Breast epithelium (tissue), 3 donors: Measurements from ENCODE around the gene HSDL1.

Source experiments
- POLR2A ChIP-seq: fragments of 450-650 bp; IDR thresholded peaks from one replicate; pipeline ENCODE4 v1.6.1; 2016; ENCODE audit warnings: antibody characterized with exemption, mild to moderate bottlenecking, moderate library complexity
- POLR2AphosphoS5 ChIP-seq, 3 donors: sonication (generic); formaldehyde crosslinking; IDR thresholded peaks; one replicate each; pipeline ENCODE4 v1.6.1; 2017; ENCODE audit warnings: antibody characterized with exemption in 3 of 3
- TF ChIP-seq, protein P1 (sequence below), 3 donors: fragments of 450-650 bp; IDR thresholded peaks; one replicate each; pipeline ENCODE4 v1.5.1; 2016 to 2017; ENCODE audit warnings: antibody characterized with exemption in 3 of 3, mild to moderate bottlenecking in 3 of 3, moderate library complexity in 3 of 3

DNA sequence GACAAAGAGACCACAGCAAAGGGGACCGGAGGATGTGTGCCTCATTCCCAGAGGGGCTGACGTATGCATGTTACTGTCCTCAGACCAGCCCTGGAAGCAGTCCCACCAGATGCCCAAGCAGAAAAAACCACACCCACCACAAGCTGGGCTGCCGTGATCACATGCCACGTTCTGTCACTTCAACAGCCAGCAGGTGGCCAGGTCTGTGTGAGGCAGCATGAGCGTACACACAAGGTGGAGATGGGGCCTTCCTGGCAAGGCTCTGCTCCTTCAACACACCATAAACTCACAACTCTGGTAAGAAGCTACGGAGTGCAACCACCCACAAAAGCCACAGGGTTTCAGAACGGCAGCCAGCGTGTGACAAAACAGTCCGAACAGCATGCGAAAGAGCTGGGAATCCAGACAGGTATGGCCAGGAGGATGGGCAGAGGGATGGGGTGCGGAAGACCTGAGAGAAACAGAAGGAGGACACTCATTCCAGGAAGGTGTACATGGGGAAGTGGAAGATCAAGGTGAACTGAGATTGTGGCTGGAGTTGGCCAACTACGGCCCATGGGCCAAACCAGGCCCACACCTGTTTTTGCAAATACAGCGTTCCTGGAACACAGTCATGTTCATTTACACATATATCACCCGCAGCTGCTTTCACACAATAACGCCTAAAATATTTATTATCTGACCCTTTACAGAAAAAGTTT is 56.1 kb downstream of the HSDL1 start:
- TF ChIP-seq, protein P1, sequence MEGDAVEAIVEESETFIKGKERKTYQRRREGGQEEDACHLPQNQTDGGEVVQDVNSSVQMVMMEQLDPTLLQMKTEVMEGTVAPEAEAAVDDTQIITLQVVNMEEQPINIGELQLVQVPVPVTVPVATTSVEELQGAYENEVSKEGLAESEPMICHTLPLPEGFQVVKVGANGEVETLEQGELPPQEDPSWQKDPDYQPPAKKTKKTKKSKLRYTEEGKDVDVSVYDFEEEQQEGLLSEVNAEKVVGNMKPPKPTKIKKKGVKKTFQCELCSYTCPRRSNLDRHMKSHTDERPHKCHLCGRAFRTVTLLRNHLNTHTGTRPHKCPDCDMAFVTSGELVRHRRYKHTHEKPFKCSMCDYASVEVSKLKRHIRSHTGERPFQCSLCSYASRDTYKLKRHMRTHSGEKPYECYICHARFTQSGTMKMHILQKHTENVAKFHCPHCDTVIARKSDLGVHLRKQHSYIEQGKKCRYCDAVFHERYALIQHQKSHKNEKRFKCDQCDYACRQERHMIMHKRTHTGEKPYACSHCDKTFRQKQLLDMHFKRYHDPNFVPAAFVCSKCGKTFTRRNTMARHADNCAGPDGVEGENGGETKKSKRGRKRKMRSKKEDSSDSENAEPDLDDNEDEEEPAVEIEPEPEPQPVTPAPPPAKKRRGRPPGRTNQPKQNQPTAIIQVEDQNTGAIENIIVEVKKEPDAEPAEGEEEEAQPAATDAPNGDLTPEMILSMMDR (IDR thresholded peaks at IDR 0.05) = peak in 1 of 3 donors; percentile 21
- no peak for TF ChIP-seq POLR2A
- TF ChIP-seq POLR2AphosphoS5 (IDR thresholded peaks at IDR 0.05) = no peak
